NCI-H128 (cell line): Measurements from ENCODE around the gene TSPAN18.

Experiments used
- DNase-seq: peaks from one replicate; lab custom pipeline; 2025; ENCODE audit not compliant: unreplicated experiment; lab: John Stamatoyannopoulos, UW

Gene TSPAN18

GRCh38 chr11:44736791-44737190, 10.0 kb downstream of the TSPAN18 start:
- no peak for DNase-seq

GRCh38 chr11:44737245-44738085, 10.7 kb downstream of the TSPAN18 start:
- no peak for DNase-seq

GRCh38 chr11:44738791-44739190, 12.0 kb downstream of the TSPAN18 start:
- DNase-seq = no peak

GRCh38 chr11:44740967-44741366, 14.2 kb downstream of the TSPAN18 start:
- no peak for DNase-seq

- DNase-seq = no peak
These were observed 15.2 kb downstream of the TSPAN18 start for GRCh38 chr11:44741976-44742375.

- DNase-seq = no peak
These were observed 15.9 kb downstream of the TSPAN18 start for GRCh38 chr11:44742508-44743246.

GRCh38 chr11:44743326-44743725, 16.6 kb downstream of the TSPAN18 start:
- no peak for DNase-seq

GRCh38 chr11:44743959-44744557, 17.3 kb downstream of the TSPAN18 start:
- DNase-seq = no peak

GRCh38 chr11:44746894-44747293, 20.1 kb downstream of the TSPAN18 start:
- no peak for DNase-seq

GRCh38 chr11:44747316-44747715, 20.6 kb downstream of the TSPAN18 start:
- DNase-seq = no peak

GRCh38 chr11:44747836-44748235, 21.1 kb downstream of the TSPAN18 start:
- no peak for DNase-seq

GRCh38 chr11:44748606-44749005, 21.8 kb downstream of the TSPAN18 start:
- no peak for DNase-seq

GRCh38 chr11:44749189-44749588, 22.4 kb downstream of the TSPAN18 start:
- no peak for DNase-seq

GRCh38 chr11:44750551-44751465, 24.0 kb downstream of the TSPAN18 start:
- DNase-seq = no peak

GRCh38 chr11:44752300-44752699, 25.5 kb downstream of the TSPAN18 start:
- DNase-seq = no peak

GRCh38 chr11:44752713-44753112, 26.0 kb downstream of the TSPAN18 start:
- no peak for DNase-seq

GRCh38 chr11:44753961-44754645, 27.3 kb downstream of the TSPAN18 start:
- no peak for DNase-seq

GRCh38 chr11:44754876-44755555, 28.3 kb downstream of the TSPAN18 start:
- DNase-seq = no peak
